Stimulated activated naive CD8-positive, alpha-beta T cell treated with anti-CD3 and anti-CD28 coated beads, Interleukin-15, amount 100 ng/mL, for 72 hours (primary cell): ENCODE results near the gene MMAB.

Source experiments
- ATAC-seq: fragments of 150-1000 bp; cut with Tn5 transposase; 2 replicates; pipeline ENCODE4 v1.10.0; 2021; ENCODE audit warnings: mild to moderate bottlenecking, moderate library complexity
- DNase-seq, 2 donors: peaks; one replicate each; pipeline ENCODE4 v3.0.0; 2021 to 2022
- H3K27ac Mint-ChIP-seq, 2 donors: one replicate each; pipeline ENCODE4 v1.8.0; 2022; ENCODE audit warnings: mild to moderate bottlenecking in 2 of 2, mixed read lengths in 2 of 2, moderate library complexity in 2 of 2
- H3K27me3 Mint-ChIP-seq: one replicate; pipeline ENCODE4 v1.8.0; 2022; ENCODE audit warnings: mixed read lengths
- H3K4me1 Mint-ChIP-seq: one replicate; pipeline ENCODE4 v1.8.0; 2022; ENCODE audit warnings: mild to moderate bottlenecking, mixed read lengths
- H3K4me3 Mint-ChIP-seq, 2 donors: one replicate each; pipeline ENCODE4 v1.8.0; 2022; ENCODE audit warnings: mild to moderate bottlenecking in 2 of 2, mixed read lengths in 2 of 2, moderate library complexity in 1 of 2
- H3K9me3 Mint-ChIP-seq, 2 donors: one replicate each; pipeline ENCODE4 v1.8.0; 2022; ENCODE audit warnings: mixed read lengths in 2 of 2

Gene MMAB

DNA sequence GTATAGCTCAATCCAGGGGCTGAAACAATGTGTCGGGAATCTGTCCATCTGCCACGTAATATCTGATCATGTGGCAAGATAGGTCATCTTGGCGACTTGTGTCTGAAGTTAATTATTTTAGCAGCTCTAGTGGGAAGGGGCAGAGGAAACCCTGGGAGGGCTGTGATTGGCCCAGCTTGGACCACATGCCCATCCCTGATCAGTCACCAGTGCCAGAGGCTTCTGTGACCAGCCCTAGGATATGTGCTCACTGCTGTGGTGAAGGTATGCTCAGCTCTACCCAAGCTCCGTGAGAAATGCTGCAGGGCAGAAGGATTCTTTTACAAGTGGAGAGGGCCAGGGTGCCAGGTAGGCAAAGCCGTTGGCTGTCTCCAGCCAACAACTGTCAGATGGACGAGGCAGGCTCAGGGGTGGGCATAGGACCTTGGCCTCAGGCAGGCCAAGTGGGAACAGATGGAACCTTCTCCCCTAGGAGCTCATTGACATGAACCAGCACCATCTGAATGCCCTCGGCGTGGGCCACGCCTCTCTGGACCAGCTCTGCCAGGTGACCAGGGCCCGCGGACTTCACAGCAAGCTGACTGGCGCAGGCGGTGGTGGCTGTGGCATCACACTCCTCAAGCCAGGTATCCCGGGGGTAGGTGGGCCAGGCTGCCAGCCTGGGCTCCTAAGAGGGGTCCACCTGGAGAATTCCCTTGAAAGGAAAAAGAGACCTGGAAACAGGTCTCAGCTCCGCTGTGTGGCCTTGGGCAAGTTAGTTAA lies 21.4 kb upstream of the MMAB start:
- H3K27ac Mint-ChIP-seq = no peak overlapping the region
- ATAC-seq (no peak), DNase-seq (no peak)
- no peaks in the 10 kb centered on the region for H3K9me3 Mint-ChIP-seq
- H3K27me3 Mint-ChIP-seq = no peaks in the 10 kb centered on the region
- H3K4me3 Mint-ChIP-seq = peak overlapping the region in 1 of 2 donors; percentile 33
- H3K4me1 Mint-ChIP-seq = peaks cover 32% of the 10 kb centered on the region

DNA sequence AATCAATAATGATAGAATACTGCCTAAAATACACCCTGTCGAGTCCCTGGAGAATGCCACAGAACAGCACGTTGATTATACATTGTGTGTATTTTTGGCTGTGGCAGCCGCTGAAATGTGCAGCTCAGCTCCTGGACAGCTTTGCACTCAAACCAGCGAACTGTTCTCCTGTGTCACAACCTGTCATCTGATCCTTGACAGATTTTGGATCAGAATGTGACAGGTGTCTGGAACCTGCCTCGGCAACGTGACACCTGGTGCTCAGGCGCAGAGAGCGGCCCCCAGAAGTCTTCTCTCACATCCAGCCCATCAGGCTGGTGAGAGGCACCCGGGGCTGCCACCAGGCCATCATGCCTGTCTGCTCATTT lies 19.6 kb upstream of the MMAB start:
- DNase-seq = no peak
- Mint-ChIP-seq H3K4me3 (no peak overlapping the region), H3K27ac (peak overlapping the region in 1 of 2 donors; percentile 42), H3K9me3 (no peaks in the 10 kb centered on the region), H3K4me1 (peaks cover 29% of the 10 kb centered on the region), H3K27me3 (no peaks in the 10 kb centered on the region)
- no peak for ATAC-seq

- DNase-seq (no peak), ATAC-seq (no peak)
- H3K4me1 Mint-ChIP-seq = peaks cover 23% of the 10 kb centered on the region
- H3K9me3 Mint-ChIP-seq = no peaks in the 10 kb centered on the region
- no peak overlapping the region for H3K4me3 Mint-ChIP-seq
- no peaks in the 10 kb centered on the region for H3K27me3 Mint-ChIP-seq
- H3K27ac Mint-ChIP-seq = peak overlapping the region in 1 of 2 donors; percentile 42
Measured at GRCh38 chr12:109592195-109592904, 19.0 kb upstream of the MMAB start.

GRCh38 chr12:109591041-109591440 lies 17.7 kb upstream of the MMAB start:
- Mint-ChIP-seq H3K9me3 (no peaks in the 10 kb centered on the region), H3K4me1 (peaks cover 17% of the 10 kb centered on the region), H3K27me3 (no peaks in the 10 kb centered on the region), H3K4me3 (no peak overlapping the region), H3K27ac (no peak overlapping the region)
- ATAC-seq = no peak
- no peak for DNase-seq

- peaks cover 12% of the 10 kb centered on the region for H3K4me1 Mint-ChIP-seq
- DNase-seq (no peak), ATAC-seq (no peak)
- H3K4me3 Mint-ChIP-seq = no peak overlapping the region
- no peaks in the 10 kb centered on the region for H3K9me3 Mint-ChIP-seq
- no peaks in the 10 kb centered on the region for H3K27me3 Mint-ChIP-seq
- H3K27ac Mint-ChIP-seq = no peak overlapping the region
Measured at GRCh38 chr12:109590566-109590965, 17.3 kb upstream of the MMAB start.

GRCh38 chr12:109589691-109590245 lies 16.5 kb upstream of the MMAB start:
- ATAC-seq (no peak), DNase-seq (no peak)
- H3K4me1 Mint-ChIP-seq = peaks cover 4% of the 10 kb centered on the region
- H3K27me3 Mint-ChIP-seq = no peaks in the 10 kb centered on the region
- no peak overlapping the region for H3K4me3 Mint-ChIP-seq
- H3K9me3 Mint-ChIP-seq = no peaks in the 10 kb centered on the region
- H3K27ac Mint-ChIP-seq = no peak overlapping the region

DNA sequence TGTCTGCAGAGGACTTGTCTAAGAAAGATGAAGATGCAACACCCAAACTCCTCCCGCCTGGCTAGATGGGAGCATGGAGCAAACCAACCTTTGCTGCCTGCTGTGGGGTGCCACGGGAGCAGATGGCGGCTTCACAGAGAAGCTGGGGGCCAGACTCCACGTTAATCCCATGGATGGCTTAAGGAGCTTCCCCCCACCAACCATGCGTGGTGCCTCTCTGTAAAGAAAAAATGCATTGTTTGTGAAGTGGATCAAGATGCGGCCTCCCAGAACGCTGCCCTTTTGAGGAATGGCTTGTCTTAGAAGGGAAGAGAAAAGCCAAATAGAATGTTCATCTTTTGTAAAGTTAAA lies 15.9 kb upstream of the MMAB start:
- peak overlapping the region in 1 of 2 donors; percentile 60 for H3K27ac Mint-ChIP-seq
- H3K27me3 Mint-ChIP-seq = no peaks in the 10 kb centered on the region
- ATAC-seq (no peak), DNase-seq (no peak)
- H3K4me1 Mint-ChIP-seq = no peaks in the 10 kb centered on the region
- H3K9me3 Mint-ChIP-seq = no peaks in the 10 kb centered on the region
- H3K4me3 Mint-ChIP-seq = no peak overlapping the region

DNA sequence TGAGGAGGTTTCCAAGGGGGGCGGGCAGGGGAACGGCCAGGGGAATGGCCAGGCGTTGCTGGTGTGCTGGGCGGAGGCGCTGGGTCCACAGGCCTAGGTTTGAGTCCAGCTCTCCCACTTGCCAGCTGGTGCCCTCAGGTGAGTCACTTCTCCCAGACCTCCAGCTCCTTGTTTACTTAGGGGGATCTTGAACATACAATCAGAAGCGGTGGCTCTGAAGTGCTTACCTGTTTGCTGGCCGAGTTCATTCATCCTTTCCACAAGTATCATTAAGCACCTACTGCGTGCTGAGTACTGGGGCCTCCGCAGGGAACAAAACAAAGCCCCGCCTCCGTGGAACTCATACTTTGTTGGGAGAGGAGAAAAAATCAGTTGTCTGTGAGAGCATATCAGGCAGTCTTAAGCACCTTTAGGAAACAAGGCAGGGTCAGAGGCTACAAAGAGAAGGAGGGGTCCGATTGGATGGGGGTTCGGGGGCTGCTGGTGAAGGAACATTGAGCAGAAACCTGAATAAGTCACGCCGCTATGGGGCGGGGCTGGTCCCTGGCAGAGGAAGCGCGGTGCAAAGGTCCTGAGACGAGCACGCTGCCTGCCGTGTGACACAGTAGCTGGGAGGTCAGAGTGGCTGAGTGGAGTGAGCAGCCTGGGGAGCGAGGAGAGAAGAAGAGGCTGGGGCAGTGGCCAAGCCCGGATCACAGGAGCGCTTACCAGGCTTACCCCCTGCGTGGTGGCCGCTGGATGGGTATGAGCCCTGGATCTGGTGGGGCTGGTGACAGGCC lies 15.3 kb upstream of the MMAB start:
- no peaks in the 10 kb centered on the region for H3K27me3 Mint-ChIP-seq
- peak overlapping the region in 1 of 2 donors; percentile 60 for H3K27ac Mint-ChIP-seq
- no peaks in the 10 kb centered on the region for H3K9me3 Mint-ChIP-seq
- ATAC-seq (no peak), DNase-seq (no peak)
- no peak overlapping the region for H3K4me3 Mint-ChIP-seq
- no peaks in the 10 kb centered on the region for H3K4me1 Mint-ChIP-seq

GRCh38 chr12:109587921-109588320 lies 14.6 kb upstream of the MMAB start:
- ATAC-seq (no peak), DNase-seq (no peak)
- Mint-ChIP-seq H3K27me3 (no peaks in the 10 kb centered on the region), H3K9me3 (no peaks in the 10 kb centered on the region), H3K4me3 (no peak overlapping the region), H3K27ac (no peak overlapping the region), H3K4me1 (no peaks in the 10 kb centered on the region)

DNA sequence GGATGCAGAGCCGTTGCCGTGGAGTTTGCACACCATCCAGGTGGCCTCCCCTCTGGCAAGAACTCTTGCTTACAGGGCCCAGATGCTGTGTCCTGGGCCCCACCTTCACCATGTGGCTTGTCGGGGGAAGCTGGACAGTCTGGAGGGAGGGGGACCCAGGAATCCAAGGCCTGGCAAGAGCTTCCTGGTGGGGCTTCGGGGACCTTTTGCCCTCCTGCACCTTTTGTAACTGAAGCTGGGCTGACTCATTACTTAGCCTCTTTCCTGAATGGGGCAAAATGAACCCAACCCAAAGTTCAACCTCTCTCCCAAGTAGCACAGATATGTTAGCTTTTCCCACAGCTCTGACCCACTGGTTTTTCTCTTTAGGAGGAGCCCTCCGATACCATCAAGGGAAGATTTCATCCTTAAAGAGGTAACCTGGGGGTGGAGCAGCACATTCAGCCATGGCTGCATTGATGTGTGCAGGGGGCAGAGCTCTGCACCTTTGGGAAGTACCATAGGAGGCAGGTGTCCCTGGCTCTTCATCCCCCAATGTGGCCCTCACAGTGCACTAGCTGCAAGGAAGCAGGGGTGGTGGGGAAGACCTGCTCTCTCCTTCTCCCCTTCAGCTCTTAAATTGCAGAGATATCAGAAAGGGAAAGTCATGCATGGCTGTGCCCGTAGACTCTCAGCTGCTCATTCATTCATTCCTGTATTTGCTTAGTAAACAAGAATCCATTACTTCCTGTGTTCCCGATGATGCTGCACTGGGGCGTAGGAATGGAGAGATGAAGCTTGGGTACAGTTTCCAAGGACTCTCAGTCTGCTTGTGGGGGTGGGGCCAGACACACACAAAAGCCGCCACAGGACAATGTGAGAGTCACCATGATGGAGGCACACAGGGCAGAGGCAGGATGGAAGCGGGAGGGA lies 13.3 kb upstream of the MMAB start:
- no peak overlapping the region for H3K4me3 Mint-ChIP-seq
- H3K27ac Mint-ChIP-seq = no peak overlapping the region
- H3K4me1 Mint-ChIP-seq = no peaks in the 10 kb centered on the region
- no peaks in the 10 kb centered on the region for H3K9me3 Mint-ChIP-seq
- ATAC-seq (no peak), DNase-seq (no peak)
- H3K27me3 Mint-ChIP-seq = no peaks in the 10 kb centered on the region

GRCh38 chr12:109583733-109584132 lies 10.4 kb upstream of the MMAB start:
- Mint-ChIP-seq H3K4me3 (no peak overlapping the region), H3K27me3 (no peaks in the 10 kb centered on the region), H3K4me1 (no peaks in the 10 kb centered on the region), H3K9me3 (no peaks in the 10 kb centered on the region), H3K27ac (no peak overlapping the region)
- no peak for DNase-seq
- ATAC-seq = no peak

- no peak overlapping the region for H3K27ac Mint-ChIP-seq
- DNase-seq = no peak
- H3K27me3 Mint-ChIP-seq = no peaks in the 10 kb centered on the region
- no peak for ATAC-seq
- H3K4me3 Mint-ChIP-seq = no peak overlapping the region
- no peaks in the 10 kb centered on the region for H3K4me1 Mint-ChIP-seq
- H3K9me3 Mint-ChIP-seq = no peaks in the 10 kb centered on the region
Measured at GRCh38 chr12:109582636-109583035, 9.3 kb upstream of the MMAB start.

DNA sequence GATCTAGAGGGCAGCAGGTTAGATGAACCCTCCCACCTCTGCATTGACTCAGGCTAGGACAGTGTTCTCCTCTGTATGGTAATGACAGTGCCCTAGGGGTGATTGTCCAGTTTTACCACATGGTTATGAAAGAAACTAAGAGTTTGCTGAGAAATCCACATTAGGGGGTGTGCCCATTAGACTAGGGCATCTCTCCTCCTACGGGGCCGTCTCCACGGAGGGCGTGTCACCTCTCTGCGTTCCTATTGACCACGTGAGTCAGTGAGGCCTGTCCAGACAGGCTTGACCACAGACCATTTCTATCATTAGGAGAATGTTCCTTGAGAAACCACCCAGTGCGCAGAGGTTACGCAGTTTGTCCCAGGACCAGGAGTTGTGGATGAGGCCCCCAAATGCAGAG lies 8.6 kb upstream of the MMAB start:
- Mint-ChIP-seq H3K9me3 (no peaks in the 10 kb centered on the region), H3K4me1 (no peaks in the 10 kb centered on the region), H3K4me3 (no peak overlapping the region), H3K27ac (no peak overlapping the region), H3K27me3 (no peaks in the 10 kb centered on the region)
- ATAC-seq (no peak), DNase-seq (no peak)

GRCh38 chr12:109581334-109581691 lies 8.0 kb upstream of the MMAB start:
- no peak overlapping the region for H3K4me3 Mint-ChIP-seq
- no peak overlapping the region for H3K27ac Mint-ChIP-seq
- no peaks in the 10 kb centered on the region for H3K9me3 Mint-ChIP-seq
- ATAC-seq (no peak), DNase-seq (no peak)
- H3K27me3 Mint-ChIP-seq = no peaks in the 10 kb centered on the region
- H3K4me1 Mint-ChIP-seq = no peaks in the 10 kb centered on the region

GRCh38 chr12:109580684-109581333 lies 7.5 kb upstream of the MMAB start:
- Mint-ChIP-seq H3K27me3 (no peaks in the 10 kb centered on the region), H3K27ac (peak overlapping the region in 1 of 2 donors; percentile 42), H3K4me1 (no peaks in the 10 kb centered on the region), H3K9me3 (no peaks in the 10 kb centered on the region), H3K4me3 (no peak overlapping the region)
- DNase-seq = no peak
- no peak for ATAC-seq
